ENCODE results near the gene GLRX5.

- TF ChIP-seq CTCF (IDR thresholded peaks at IDR 0.05) (no peak), POLR2A (IDR thresholded peaks at IDR 0.05) (no peak)
Measured at GRCh38 chr14:95537298-95538089, 2.6 kb downstream of the GLRX5 start.
